CD4-positive, alpha-beta memory T cell (primary cell): ENCODE measurements around the gene RNF180. TPM values are rescaled to one million over a fixed set of nuclear protein-coding genes. Genes with fewer than 3 reads are reported as not detected.

ENCODE experiments used
- CTCF ChIA-PET: fragments of 350-600 bp; sonication (Branson Sonifier 250); formaldehyde crosslinking; loops from one replicate; lab custom pipeline; 2021; ENCODE audit warnings: inconsistent platforms; ENCODE audit not compliant: partially characterized antibody; lab: Charles Lee
- POLR2A ChIA-PET: fragments of 350-600 bp; sonication (Branson Sonifier 250); formaldehyde crosslinking; loops from one replicate; lab custom pipeline; 2021; ENCODE audit not compliant: partially characterized antibody; lab: Charles Lee
- DNase-seq, 5 donors: peaks; one replicate each; pipeline versions ENCODE4 v3.0.0 to v3.0.0-alpha.2; 2020 to 2022; ENCODE audit warnings: mixed read lengths in 1 of 5
- H3K27ac ChIP-seq: one replicate; pipeline ENCODE4 v1.7.0; 2013; ENCODE audit warnings: low read depth, low read length
- H3K27me3 ChIP-seq: 2 replicates; pipeline ENCODE4 v1.7.0; 2013; ENCODE audit warnings: mild to moderate bottlenecking, low read length, moderate library complexity; ENCODE audit not compliant: insufficient read depth
- H3K36me3 ChIP-seq: 2 replicates; pipeline ENCODE4 v1.7.0; 2013; ENCODE audit warnings: mild to moderate bottlenecking, low read length, moderate library complexity; ENCODE audit not compliant: insufficient read depth
- H3K4me1 ChIP-seq: 2 replicates; pipeline ENCODE4 v1.7.0; 2013; ENCODE audit warnings: mild to moderate bottlenecking, low read length, moderate library complexity; ENCODE audit not compliant: insufficient read depth
- H3K4me3 ChIP-seq, 2 donors: one replicate each; pipeline ENCODE4 v1.7.0; 2013; ENCODE audit warnings: low read length in 2 of 2, mild to moderate bottlenecking in 1 of 2
- H3K9me3 ChIP-seq, 2 donors: one replicate each; pipeline ENCODE4 v1.7.0; 2013; ENCODE audit warnings: low read length in 2 of 2, control low read depth in 1 of 2; ENCODE audit not compliant: control insufficient read depth in 1 of 2
- H3K27ac Mint-ChIP-seq, 7 donors: one replicate each; pipeline ENCODE4 v1.8.0; 2020 to 2021; ENCODE audit warnings: mixed read lengths in 7 of 7, mild to moderate bottlenecking in 6 of 7, inconsistent platforms in 3 of 7, moderate library complexity in 3 of 7
- H3K27me3 Mint-ChIP-seq, 2 donors: one replicate each; pipeline ENCODE4 v1.8.0; 2020 to 2021; ENCODE audit warnings: mixed read lengths in 2 of 2
- H3K36me3 Mint-ChIP-seq, 2 donors: one replicate each; pipeline ENCODE4 v1.8.0; 2020 to 2021; ENCODE audit warnings: mixed read lengths in 2 of 2, inconsistent platforms in 1 of 2, mild to moderate bottlenecking in 1 of 2
- H3K4me1 Mint-ChIP-seq, 4 donors: one replicate each; pipeline ENCODE4 v1.8.0; 2020 to 2021; ENCODE audit warnings: mixed read lengths in 4 of 4, mild to moderate bottlenecking in 1 of 4
- H3K4me3 Mint-ChIP-seq, 8 donors: one replicate each; pipeline ENCODE4 v1.8.0; 2020 to 2021; ENCODE audit warnings: mixed read lengths in 8 of 8, mild to moderate bottlenecking in 7 of 8, moderate library complexity in 6 of 8, inconsistent platforms in 3 of 8
- H3K9me3 Mint-ChIP-seq, 8 donors: one replicate each; pipeline ENCODE4 v1.8.0; 2020 to 2021; ENCODE audit warnings: mixed read lengths in 8 of 8, mild to moderate bottlenecking in 5 of 8, inconsistent platforms in 3 of 8, moderate library complexity in 1 of 8
- intact Hi-C: fragments of 100-400 bp; cut with micrococcal nuclease; formaldehyde crosslinking; loops from one replicate; pipeline ENCODE4 v1.15.1; 2023
- polyA plus RNA-seq, 2 donors: library from polyadenylated mRNA; unstranded; fragments of 300-500 nt; fragmentation: Illumina TruSeq; gene quantifications; one replicate each; pipeline ENCODE4 v1.2.3, GENCODE V29; 2021
- total RNA-seq, 2 experiments: library from RNA; stranded (reverse); gene quantifications; one replicate each; pipeline ENCODE4 v1.2.3, GENCODE V29; 2021

The RNF180 gene
- total RNA-seq: not detected
- not detected for polyA plus RNA-seq

- no peak within 1 kb of the TSS for H3K4me3 ChIP-seq
- peak within 1 kb of the TSS in 7 of 8 donors; percentile 3 to 63 (median 33) for H3K4me3 Mint-ChIP-seq
- H3K27ac ChIP-seq: no peak within 1 kb of the TSS
- intact Hi-C loops: no loop called here
- ChIA-PET POLR2A (no interaction called here), CTCF (no interaction called here)
- no peaks in the 10 kb centered on the region for H3K36me3 ChIP-seq
- DNase-seq: no peak
- H3K4me1 ChIP-seq: no peaks in the 10 kb centered on the region
- H3K9me3 ChIP-seq: no peaks in the 10 kb centered on the region
- no peaks in the 10 kb centered on the region for H3K36me3 Mint-ChIP-seq
- H3K27ac Mint-ChIP-seq: peak within 1 kb of the TSS in 1 of 7 donors; percentile 44
- H3K4me1 Mint-ChIP-seq: peaks cover 0 to 8% (median 1%) of the 10 kb centered on the region in 4 donors
- peaks cover 0 to 7% (median 4%) of the 10 kb centered on the region in 8 donors for H3K9me3 Mint-ChIP-seq
- no peaks in the 10 kb centered on the region for H3K27me3 ChIP-seq
- peaks cover 15 to 19% of the 10 kb centered on the region in 2 donors for H3K27me3 Mint-ChIP-seq
These were observed at the start of gene RNF180 for GRCh38 chr5:64165500-64166200. Gene RNF180 (plus strand): TSS chr5:64165843. CDS start chr5:64200808, 34,965 bp downstream.

- Histone ChIP-seq H3K9me3 (no peaks in the 10 kb centered on the region), H3K4me1 (no peaks in the 10 kb centered on the region), H3K36me3 (no peaks in the 10 kb centered on the region), H3K27ac (no peak overlapping the region), H3K4me3 (no peak overlapping the region), H3K27me3 (no peaks in the 10 kb centered on the region)
- intact Hi-C loops: no loop called here
- Mint-ChIP-seq H3K27me3 (no peaks in the 10 kb centered on the region), H3K4me3 (no peak overlapping the region), H3K4me1 (no peaks in the 10 kb centered on the region), H3K9me3 (peaks cover 0 to 3% (median 0%) of the 10 kb centered on the region in 8 donors), H3K36me3 (no peaks in the 10 kb centered on the region), H3K27ac (no peak overlapping the region)
- ChIA-PET CTCF (no interaction called here), POLR2A (no interaction called here)
- no peak for DNase-seq
These were observed 40.1 kb upstream of the RNF180 start for GRCh38 chr5:64125521-64125920.

- Mint-ChIP-seq H3K36me3 (no peaks in the 10 kb centered on the region), H3K4me3 (no peak overlapping the region), H3K27me3 (no peaks in the 10 kb centered on the region), H3K4me1 (no peaks in the 10 kb centered on the region), H3K27ac (no peak overlapping the region), H3K9me3 (peaks cover 0 to 2% (median 0%) of the 10 kb centered on the region in 8 donors)
- Histone ChIP-seq H3K9me3 (no peaks in the 10 kb centered on the region), H3K4me1 (no peaks in the 10 kb centered on the region), H3K27ac (no peak overlapping the region), H3K36me3 (no peaks in the 10 kb centered on the region), H3K27me3 (no peaks in the 10 kb centered on the region), H3K4me3 (no peak overlapping the region)
- intact Hi-C loops: no loop called here
- ChIA-PET CTCF (no interaction called here), POLR2A (no interaction called here)
- DNase-seq: no peak
These were observed 39.4 kb upstream of the RNF180 start for GRCh38 chr5:64126202-64126741.

- POLR2A ChIA-PET: no interaction called here
- Histone ChIP-seq H3K27ac (no peak overlapping the region), H3K9me3 (no peaks in the 10 kb centered on the region), H3K36me3 (no peaks in the 10 kb centered on the region), H3K4me1 (no peaks in the 10 kb centered on the region), H3K27me3 (no peaks in the 10 kb centered on the region), H3K4me3 (no peak overlapping the region)
- Mint-ChIP-seq H3K4me3 (no peak overlapping the region), H3K36me3 (no peaks in the 10 kb centered on the region), H3K9me3 (peaks cover 0 to 15% (median 7%) of the 10 kb centered on the region in 8 donors), H3K27ac (no peak overlapping the region), H3K4me1 (no peaks in the 10 kb centered on the region), H3K27me3 (no peaks in the 10 kb centered on the region)
- intact Hi-C loops: no loop called here
- CTCF ChIA-PET: no interaction called here
- DNase-seq: no peak
These were observed 25.6 kb upstream of the RNF180 start for GRCh38 chr5:64140018-64140417.

GRCh38 chr5:64144425-64145215, 21.0 kb upstream of the RNF180 start:
- Mint-ChIP-seq H3K27ac (no peak overlapping the region), H3K27me3 (no peaks in the 10 kb centered on the region), H3K4me1 (no peaks in the 10 kb centered on the region), H3K9me3 (peaks cover 0 to 3% (median 0%) of the 10 kb centered on the region in 8 donors), H3K4me3 (no peak overlapping the region), H3K36me3 (no peaks in the 10 kb centered on the region)
- no peak for DNase-seq
- Histone ChIP-seq H3K9me3 (no peaks in the 10 kb centered on the region), H3K36me3 (no peaks in the 10 kb centered on the region), H3K4me3 (no peak overlapping the region), H3K27me3 (no peaks in the 10 kb centered on the region), H3K27ac (no peak overlapping the region), H3K4me1 (no peaks in the 10 kb centered on the region)
- intact Hi-C loops: no loop called here
- POLR2A ChIA-PET: no interaction called here
- CTCF ChIA-PET: no interaction called here

- Mint-ChIP-seq H3K27me3 (no peaks in the 10 kb centered on the region), H3K4me1 (no peaks in the 10 kb centered on the region), H3K4me3 (no peak overlapping the region), H3K27ac (no peak overlapping the region), H3K9me3 (peaks cover 0 to 2% (median 0%) of the 10 kb centered on the region in 8 donors), H3K36me3 (no peaks in the 10 kb centered on the region)
- intact Hi-C loops: no loop called here
- Histone ChIP-seq H3K4me3 (no peak overlapping the region), H3K27ac (no peak overlapping the region), H3K36me3 (no peaks in the 10 kb centered on the region), H3K27me3 (no peaks in the 10 kb centered on the region), H3K4me1 (no peaks in the 10 kb centered on the region), H3K9me3 (no peaks in the 10 kb centered on the region)
- no peak for DNase-seq
- ChIA-PET POLR2A (no interaction called here), CTCF (no interaction called here)
These were observed 20.3 kb upstream of the RNF180 start for GRCh38 chr5:64145216-64145895.

GRCh38 chr5:64147379-64147778, 18.3 kb upstream of the RNF180 start:
- Mint-ChIP-seq H3K4me3 (no peak overlapping the region), H3K4me1 (no peaks in the 10 kb centered on the region), H3K9me3 (no peaks in the 10 kb centered on the region), H3K36me3 (no peaks in the 10 kb centered on the region), H3K27ac (no peak overlapping the region), H3K27me3 (no peaks in the 10 kb centered on the region)
- Histone ChIP-seq H3K27me3 (no peaks in the 10 kb centered on the region), H3K36me3 (no peaks in the 10 kb centered on the region), H3K9me3 (no peaks in the 10 kb centered on the region), H3K4me3 (no peak overlapping the region), H3K27ac (no peak overlapping the region), H3K4me1 (no peaks in the 10 kb centered on the region)
- ChIA-PET POLR2A (no interaction called here), CTCF (no interaction called here)
- intact Hi-C loops: no loop called here
- no peak for DNase-seq
